ENCODE measurements around the gene CUX1.
"Not testable (repeated sequence)": the region's sequence is repeated elsewhere in the genome, so short reads cannot be mapped to it uniquely, and the experiment has no call there.

The CUX1 gene

DNA sequence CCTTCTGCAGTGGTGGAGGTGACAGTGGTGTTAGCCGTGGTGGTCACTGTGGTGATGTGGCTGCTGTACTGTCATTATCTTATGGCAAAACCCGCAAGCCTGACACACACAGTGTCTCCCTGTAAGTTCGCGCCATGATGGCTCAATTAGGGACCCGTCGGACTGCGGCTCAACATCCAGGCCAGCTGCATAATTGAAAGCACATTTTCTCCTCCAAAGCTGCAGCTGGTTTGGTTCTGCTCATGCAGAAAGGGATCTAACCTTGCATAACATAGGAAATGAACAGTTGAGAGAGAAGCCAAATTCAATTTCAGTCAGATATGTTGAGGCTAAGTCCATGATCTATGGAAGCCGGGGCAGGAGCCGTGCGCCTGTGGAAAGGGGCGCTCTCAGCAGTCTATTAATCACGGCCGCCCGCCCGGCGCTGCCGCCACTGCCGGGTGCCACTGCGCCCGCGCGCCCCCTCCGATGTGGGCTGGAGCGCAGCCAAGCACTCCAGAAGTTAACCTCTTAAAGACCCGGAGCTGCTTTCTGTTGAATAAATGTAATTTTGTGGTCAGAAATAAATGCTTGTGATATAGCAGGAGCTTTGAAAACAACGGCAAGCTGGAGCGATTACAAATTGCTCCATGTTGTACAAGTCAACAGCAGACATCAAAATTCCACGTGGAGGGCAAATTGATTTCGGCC, 227.7 kb downstream of the CUX1 start:
- peaks cover 16% of the 10 kb centered on the region for H3K4me1 ChIP-seq (ENCODE audit: control insufficient read depth, insufficient read depth, low read length)
- H3K9ac ChIP-seq (ENCODE audit: low read length), result no peak overlapping the region
- no peaks in the 10 kb centered on the region for H3K36me3 ChIP-seq (ENCODE audit: control insufficient read depth, insufficient read depth, low read length)
- no peaks in the 10 kb centered on the region for H3K27me3 ChIP-seq (ENCODE audit: control insufficient read depth, insufficient read depth, low read length)
- no peak overlapping the region for H3K4me3 ChIP-seq (ENCODE audit: low read length)
- no peaks in the 10 kb centered on the region for H3K9me3 ChIP-seq (ENCODE audit: control insufficient read depth, low read length)

DNA sequence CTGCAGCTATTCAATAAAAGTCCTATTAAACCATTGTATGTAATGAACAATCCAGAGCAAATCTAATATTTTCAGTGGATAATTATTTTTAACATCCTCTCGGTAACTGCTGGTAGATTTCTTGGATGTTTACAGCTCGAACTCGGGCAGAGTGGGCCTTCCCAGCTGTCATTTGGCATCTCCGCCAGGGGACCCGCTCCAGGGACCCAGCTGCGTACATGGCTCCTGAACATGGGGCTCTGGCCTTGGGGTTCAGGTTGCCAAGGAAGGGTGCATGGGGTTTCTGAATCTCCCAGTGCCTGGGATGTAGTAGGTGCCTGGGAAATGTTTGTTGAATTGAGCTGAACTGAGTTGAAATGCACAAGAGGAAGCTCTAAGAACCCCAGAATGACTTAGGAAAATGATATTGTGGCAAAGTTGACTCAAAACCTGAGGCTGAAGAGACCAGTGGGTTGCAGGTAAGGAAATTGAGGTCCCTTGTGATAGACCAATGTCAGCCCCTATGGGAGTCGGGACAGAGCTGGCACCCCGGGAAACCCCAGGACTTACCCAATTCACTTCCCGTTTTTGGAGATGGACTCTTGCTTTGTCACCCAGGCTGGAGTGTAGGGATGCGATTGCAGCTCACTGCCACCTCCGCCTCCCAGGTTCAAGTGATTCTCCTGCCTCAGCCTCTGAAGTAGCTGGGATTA, 228.4 kb downstream of the CUX1 start:
- Histone ChIP-seq H3K36me3 (ENCODE audit: control insufficient read depth, insufficient read depth, low read length) (no peaks in the 10 kb centered on the region), H3K4me3 (ENCODE audit: low read length) (no peak overlapping the region)

DNA sequence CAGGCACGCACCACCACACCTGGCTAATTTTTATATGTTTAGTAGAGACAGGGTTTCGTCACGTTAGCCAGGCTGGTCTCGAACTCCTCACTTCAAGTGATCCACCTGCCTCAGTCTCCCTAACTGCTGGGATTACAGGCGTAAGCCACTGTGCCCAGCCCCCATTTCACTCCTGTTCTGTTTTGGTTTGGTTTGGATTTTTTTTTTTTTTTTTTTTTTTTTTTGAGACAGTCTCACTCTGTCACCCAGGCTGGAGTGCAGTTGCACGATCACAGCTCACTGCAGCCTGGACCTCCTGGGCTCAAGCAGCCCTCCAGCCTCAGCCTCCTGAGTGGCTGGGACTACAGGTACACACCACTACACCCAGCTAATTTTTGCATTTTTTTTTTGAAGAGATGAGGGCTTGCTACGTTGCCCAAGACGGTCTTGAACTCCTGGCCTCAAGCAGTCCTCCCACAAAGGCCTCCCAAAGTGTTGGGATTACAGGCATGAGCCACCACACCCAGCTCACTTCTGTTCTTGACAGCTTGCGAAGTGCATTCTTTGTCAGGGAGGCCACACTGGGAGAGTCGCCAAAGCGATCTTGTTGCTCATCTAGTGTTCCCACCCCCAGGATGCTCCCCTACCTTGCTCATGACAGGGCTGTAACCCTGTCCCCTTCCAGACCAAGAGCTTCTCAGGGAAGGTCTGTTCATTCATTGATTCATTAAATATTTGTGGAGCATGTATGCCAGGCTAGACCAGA, 229.1 kb downstream of the CUX1 start:
- Histone ChIP-seq H3K4me1 (ENCODE audit: control insufficient read depth, insufficient read depth, low read length) (peaks cover 16% of the 10 kb centered on the region), H3K9me3 (ENCODE audit: control insufficient read depth, low read length) (no peaks in the 10 kb centered on the region), H3K27me3 (ENCODE audit: control insufficient read depth, insufficient read depth, low read length) (no peaks in the 10 kb centered on the region), H3K36me3 (ENCODE audit: control insufficient read depth, insufficient read depth, low read length) (no peaks in the 10 kb centered on the region), H3K9ac (ENCODE audit: low read length) (no peak overlapping the region), H3K4me3 (ENCODE audit: low read length) (no peak overlapping the region)

More for the DNA sequence above, 228.4 kb downstream of the CUX1 start:
- Histone ChIP-seq H3K9me3 (ENCODE audit: control insufficient read depth, low read length) (no peaks in the 10 kb centered on the region), H3K27me3 (ENCODE audit: control insufficient read depth, insufficient read depth, low read length) (no peaks in the 10 kb centered on the region), H3K4me1 (ENCODE audit: control insufficient read depth, insufficient read depth, low read length) (peaks cover 16% of the 10 kb centered on the region), H3K9ac (ENCODE audit: low read length) (no peak overlapping the region)

DNA sequence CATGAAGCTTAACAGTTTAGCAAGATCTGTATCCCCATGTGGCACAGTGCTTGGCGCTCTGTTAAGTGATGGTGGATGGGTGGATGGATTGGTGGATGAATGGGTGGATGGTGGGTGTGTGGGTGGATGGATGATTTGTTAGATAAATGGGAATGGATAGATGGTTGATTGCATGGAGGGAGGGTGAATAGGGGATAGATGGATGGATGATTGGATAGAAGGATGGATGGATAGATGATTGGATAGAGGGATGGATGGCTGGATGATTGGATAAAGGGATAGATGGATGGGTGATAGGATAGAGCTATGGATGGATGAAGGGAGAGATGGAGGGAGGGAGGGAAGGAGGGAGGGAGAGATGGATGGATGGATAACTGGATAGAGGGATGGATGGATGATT, 229.7 kb downstream of the CUX1 start:
- Histone ChIP-seq H3K4me1 (ENCODE audit: control insufficient read depth, insufficient read depth, low read length) (peaks cover 11% of the 10 kb centered on the region), H3K9me3 (ENCODE audit: control insufficient read depth, low read length) (no peaks in the 10 kb centered on the region)

DNA sequence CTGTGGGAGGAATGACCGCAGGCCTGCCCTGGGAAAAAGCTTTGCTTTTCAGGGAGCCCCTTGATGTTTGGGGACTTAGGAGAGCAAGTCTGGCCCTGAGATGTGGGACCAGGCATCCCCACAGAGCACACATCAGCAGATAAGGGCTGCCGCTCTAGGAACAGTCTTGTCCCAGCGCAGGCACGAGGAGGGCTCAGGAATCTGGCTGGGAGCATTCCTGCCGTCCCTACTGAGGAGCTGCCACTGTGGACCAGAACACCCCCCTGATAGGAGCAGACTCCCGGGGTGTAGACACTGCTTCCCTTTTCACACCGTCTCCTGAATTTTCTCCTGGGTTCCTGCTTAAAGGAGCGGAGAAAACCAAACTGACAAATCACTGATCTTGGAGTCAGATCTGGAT, 232.3 kb downstream of the CUX1 start:
- no peaks in the 10 kb centered on the region for H3K27me3 ChIP-seq (ENCODE audit: control insufficient read depth, insufficient read depth, low read length)
- H3K4me3 ChIP-seq (ENCODE audit: low read length), result no peak overlapping the region
- H3K9ac ChIP-seq (ENCODE audit: low read length), result no peak overlapping the region
- no peaks in the 10 kb centered on the region for H3K36me3 ChIP-seq (ENCODE audit: control insufficient read depth, insufficient read depth, low read length)
- peaks cover 8% of the 10 kb centered on the region for H3K4me1 ChIP-seq (ENCODE audit: control insufficient read depth, insufficient read depth, low read length)
- H3K9me3 ChIP-seq (ENCODE audit: control insufficient read depth, low read length), result no peaks in the 10 kb centered on the region

More for the DNA sequence above, 229.7 kb downstream of the CUX1 start:
- H3K27me3 ChIP-seq (ENCODE audit: control insufficient read depth, insufficient read depth, low read length), result no peaks in the 10 kb centered on the region
- H3K9ac ChIP-seq (ENCODE audit: low read length), result no peak overlapping the region
- H3K4me3 ChIP-seq (ENCODE audit: low read length), result no peak overlapping the region
- no peaks in the 10 kb centered on the region for H3K36me3 ChIP-seq (ENCODE audit: control insufficient read depth, insufficient read depth, low read length)

DNA sequence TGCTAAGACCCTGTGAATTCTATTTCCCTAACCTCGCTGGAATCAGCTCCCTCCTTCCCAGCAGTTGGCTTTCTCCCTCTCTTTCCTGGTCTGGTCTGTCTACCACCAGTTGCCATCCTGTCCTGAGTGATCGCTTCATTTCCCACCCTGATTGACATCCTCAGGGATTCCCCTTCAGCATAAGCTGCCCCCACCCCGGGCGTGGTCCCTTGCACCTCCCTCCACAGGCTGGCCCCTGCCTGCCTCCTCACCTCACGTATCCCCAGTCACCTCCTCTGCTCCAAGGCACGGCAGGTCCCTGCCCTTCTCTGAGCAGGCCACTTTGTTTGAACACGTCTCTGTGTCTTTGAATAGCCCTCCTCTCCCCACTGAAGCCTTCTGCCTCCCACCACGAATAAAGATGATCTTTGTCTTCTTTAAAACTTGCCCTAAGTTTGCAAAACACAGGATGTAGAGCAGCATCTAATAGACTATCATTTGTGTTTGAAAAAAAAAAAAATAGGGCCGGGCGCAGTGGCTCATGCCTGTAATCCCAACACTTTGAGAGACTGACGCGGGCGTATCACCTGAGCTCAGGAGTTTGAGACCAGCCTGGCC, 233.5 kb downstream of the CUX1 start:
- no peak overlapping the region for H3K9ac ChIP-seq (ENCODE audit: low read length)
- no peaks in the 10 kb centered on the region for H3K9me3 ChIP-seq (ENCODE audit: control insufficient read depth, low read length)
- no peaks in the 10 kb centered on the region for H3K4me1 ChIP-seq (ENCODE audit: control insufficient read depth, insufficient read depth, low read length)
- H3K4me3 ChIP-seq (ENCODE audit: low read length), result no peak overlapping the region
- H3K27me3 ChIP-seq (ENCODE audit: control insufficient read depth, insufficient read depth, low read length), result no peaks in the 10 kb centered on the region
- no peaks in the 10 kb centered on the region for H3K36me3 ChIP-seq (ENCODE audit: control insufficient read depth, insufficient read depth, low read length)

DNA sequence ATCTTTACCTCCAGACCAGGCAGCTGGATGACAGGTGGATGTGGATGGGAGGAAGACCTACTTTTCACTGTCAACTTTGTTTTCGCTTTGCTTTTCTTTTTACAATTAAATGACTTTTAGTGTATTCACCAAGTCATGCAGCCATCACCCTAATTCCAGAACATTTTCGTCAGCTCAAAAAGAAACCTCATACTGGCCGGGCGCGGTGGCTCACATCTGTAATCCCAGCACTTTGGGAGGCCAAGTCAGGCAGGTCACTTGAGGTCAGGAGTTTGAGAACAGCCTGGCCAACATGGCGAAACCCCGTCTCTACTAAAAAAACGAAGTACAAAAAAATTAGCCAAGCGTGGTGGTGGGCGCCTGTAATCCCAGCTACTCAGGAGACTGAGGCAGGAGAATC, 234.3 kb downstream of the CUX1 start:
- not testable (repeated sequence) for H3K4me1 ChIP-seq (ENCODE audit: control insufficient read depth, insufficient read depth, low read length); H3K4me3 ChIP-seq (ENCODE audit: low read length); H3K27me3 ChIP-seq (ENCODE audit: control insufficient read depth, insufficient read depth, low read length); H3K9me3 ChIP-seq (ENCODE audit: control insufficient read depth, low read length); H3K36me3 ChIP-seq (ENCODE audit: control insufficient read depth, insufficient read depth, low read length); H3K9ac ChIP-seq (ENCODE audit: low read length)

DNA sequence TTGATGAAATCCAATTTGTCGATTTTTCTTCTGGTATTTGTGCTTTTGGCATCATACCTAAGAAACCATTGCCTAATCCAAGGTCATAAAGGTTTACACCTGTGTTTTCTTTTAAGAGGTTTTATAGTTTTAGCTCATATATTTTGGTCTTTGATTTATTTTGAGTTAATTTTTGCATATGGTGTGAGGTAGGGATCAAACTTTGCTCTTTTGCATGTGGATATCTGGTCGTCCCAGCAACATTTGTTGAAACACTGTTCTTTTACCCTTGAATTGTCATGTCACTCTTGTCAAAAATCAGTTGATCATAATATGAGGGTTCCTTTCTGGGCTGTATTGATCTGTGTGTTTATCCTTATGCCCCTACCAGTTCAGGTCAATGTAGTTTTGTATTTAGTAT, 236.7 kb downstream of the CUX1 start:
- no peaks in the 10 kb centered on the region for H3K4me1 ChIP-seq (ENCODE audit: control insufficient read depth, insufficient read depth, low read length)
- H3K9me3 ChIP-seq (ENCODE audit: control insufficient read depth, low read length), result no peaks in the 10 kb centered on the region
- no peak overlapping the region for H3K4me3 ChIP-seq (ENCODE audit: low read length)
- H3K36me3 ChIP-seq (ENCODE audit: control insufficient read depth, insufficient read depth, low read length), result no peaks in the 10 kb centered on the region
- no peaks in the 10 kb centered on the region for H3K27me3 ChIP-seq (ENCODE audit: control insufficient read depth, insufficient read depth, low read length)
- no peak overlapping the region for H3K9ac ChIP-seq (ENCODE audit: low read length)

DNA sequence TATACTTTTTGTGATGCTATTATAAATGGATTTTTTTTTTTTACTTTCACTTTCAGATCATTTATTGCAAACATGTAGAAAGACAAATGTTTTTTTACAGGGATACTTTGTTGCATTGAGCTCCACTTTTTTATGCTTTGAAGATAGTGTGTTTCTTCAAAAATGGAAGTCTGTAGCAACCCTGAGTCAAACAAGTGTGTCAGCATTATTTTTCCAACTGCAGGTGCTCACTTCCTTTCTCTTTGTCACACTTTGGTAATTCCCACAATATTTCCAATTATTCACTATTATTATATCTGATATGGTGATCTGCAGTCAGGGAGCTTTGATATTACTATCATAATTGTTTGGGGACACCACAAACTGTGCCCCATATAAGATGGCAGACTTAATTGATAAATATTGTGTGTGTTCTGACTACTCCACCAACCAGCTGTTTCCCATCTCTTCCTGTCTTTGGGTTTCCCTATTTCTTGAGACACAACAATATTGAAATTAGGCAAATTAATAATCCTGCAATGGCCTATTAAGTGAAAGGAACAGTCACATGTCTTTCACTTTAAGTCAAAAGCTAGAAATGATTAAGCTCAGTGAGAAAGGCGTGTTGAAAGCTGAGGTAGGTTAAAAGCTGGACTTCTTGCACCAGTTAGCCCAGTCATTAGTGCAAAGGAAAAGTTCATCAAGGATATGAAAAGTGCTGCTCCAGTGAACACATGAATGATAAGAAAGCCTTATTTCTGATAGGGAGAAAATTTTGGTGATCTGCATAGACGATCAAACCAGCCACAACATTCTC, 238.0 kb downstream of the CUX1 start:
- Histone ChIP-seq H3K9me3 (ENCODE audit: control insufficient read depth, low read length) (no peaks in the 10 kb centered on the region), H3K4me1 (ENCODE audit: control insufficient read depth, insufficient read depth, low read length) (no peaks in the 10 kb centered on the region), H3K27me3 (ENCODE audit: control insufficient read depth, insufficient read depth, low read length) (no peaks in the 10 kb centered on the region), H3K36me3 (ENCODE audit: control insufficient read depth, insufficient read depth, low read length) (no peaks in the 10 kb centered on the region), H3K4me3 (ENCODE audit: low read length) (no peak overlapping the region), H3K9ac (ENCODE audit: low read length) (no peak overlapping the region)

DNA sequence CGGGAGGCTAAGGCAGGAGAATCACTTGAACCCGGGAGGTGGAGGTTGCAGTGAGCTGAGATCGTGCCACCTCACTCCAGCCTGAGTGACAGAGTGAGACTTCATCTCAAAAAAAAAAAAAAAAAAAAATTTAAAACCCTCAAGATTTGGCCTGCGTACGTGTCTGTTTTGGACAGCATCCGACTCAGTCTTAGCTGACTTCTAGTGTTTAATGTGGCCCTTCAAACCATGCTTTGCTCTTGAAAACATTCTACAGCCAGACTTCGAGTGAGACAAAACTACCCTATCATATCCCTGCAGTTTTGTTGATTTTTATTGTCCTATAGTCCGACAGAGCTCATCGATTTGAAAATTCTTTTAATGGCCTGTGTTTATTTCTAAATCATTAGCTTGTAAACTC, 242.1 kb downstream of the CUX1 start:
- H3K9ac ChIP-seq (ENCODE audit: low read length), result no peak overlapping the region
- H3K27me3 ChIP-seq (ENCODE audit: control insufficient read depth, insufficient read depth, low read length), result no peaks in the 10 kb centered on the region
- no peaks in the 10 kb centered on the region for H3K9me3 ChIP-seq (ENCODE audit: control insufficient read depth, low read length)
- no peak overlapping the region for H3K4me3 ChIP-seq (ENCODE audit: low read length)
- H3K4me1 ChIP-seq (ENCODE audit: control insufficient read depth, insufficient read depth, low read length), result peaks cover 16% of the 10 kb centered on the region
- no peaks in the 10 kb centered on the region for H3K36me3 ChIP-seq (ENCODE audit: control insufficient read depth, insufficient read depth, low read length)

DNA sequence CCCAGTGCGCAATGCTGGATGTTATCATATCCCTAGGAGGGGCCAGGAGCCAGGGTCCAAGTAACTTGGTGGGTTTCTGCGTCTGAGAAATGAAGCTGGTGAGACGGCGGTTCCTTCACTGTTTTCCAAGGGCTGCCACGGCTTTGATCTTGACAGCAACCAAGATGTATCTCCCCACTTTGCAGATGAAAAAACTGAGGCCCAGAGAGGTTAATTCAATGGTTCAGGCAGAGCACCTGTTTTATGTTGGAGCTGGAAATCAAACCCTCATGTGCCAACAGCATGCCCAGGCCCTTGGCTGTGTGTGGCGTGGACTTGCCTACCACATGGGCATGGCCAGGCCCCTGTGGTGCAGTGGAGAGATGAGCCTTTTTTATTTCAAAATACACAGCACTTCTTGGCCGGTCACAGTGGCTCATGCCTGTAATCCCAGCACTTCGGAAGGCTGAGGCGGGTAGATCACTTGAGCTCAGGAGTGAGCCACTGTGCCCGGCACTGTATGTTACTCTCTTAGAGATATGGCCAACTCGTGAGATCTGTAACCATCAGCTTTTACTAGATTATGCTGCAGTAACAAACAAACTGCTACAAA, 244.0 kb downstream of the CUX1 start:
- Histone ChIP-seq H3K36me3 (ENCODE audit: control insufficient read depth, insufficient read depth, low read length) (no peaks in the 10 kb centered on the region), H3K9me3 (ENCODE audit: control insufficient read depth, low read length) (no peaks in the 10 kb centered on the region), H3K4me3 (ENCODE audit: low read length) (no peak overlapping the region), H3K9ac (ENCODE audit: low read length) (no peak overlapping the region), H3K4me1 (ENCODE audit: control insufficient read depth, insufficient read depth, low read length) (peaks cover 24% of the 10 kb centered on the region), H3K27me3 (ENCODE audit: control insufficient read depth, insufficient read depth, low read length) (no peaks in the 10 kb centered on the region)
